Measurements from ENCODE around the gene LAPTM5.

Gene LAPTM5

DNA sequence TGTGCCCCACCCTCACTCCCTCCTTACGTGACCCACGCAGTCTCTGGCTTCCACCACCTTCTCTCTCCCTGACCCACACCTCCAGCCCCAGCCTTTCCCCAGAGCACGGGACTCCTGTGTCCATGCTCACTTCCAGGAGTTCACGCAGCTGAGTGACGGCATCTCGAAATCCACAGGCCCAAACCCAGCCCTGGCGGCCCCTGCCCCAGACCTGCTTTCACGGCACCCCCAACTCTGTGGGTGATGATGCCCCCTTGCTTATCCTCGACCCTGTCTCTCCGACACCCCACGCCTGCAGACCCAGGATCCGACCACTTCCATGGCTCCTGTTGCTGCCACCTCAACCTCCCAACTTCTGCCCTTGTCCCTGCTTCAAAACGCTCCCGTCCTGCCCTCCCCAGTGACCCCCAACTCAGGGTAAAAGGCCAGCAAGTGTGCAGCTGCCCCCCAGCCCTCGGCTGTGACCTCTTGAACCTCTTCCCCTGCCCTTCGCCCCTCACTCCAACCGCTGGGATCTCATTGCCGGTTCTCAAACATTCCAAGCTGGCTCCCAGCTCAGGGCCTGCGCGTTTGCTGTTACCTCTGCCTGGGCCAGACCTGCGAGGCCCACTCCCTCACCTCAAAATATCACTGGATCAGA lies 30.4 kb upstream of the LAPTM5 start:
- no peak overlapping the region for H3K9ac ChIP-seq (ENCODE audit: low read length)
- H2AFZ ChIP-seq (ENCODE audit: low read length): no peak overlapping the region
- no peaks in the 10 kb centered on the region for H4K20me1 ChIP-seq (ENCODE audit: insufficient read depth, low read length)
- TF ChIP-seq, protein P1, sequence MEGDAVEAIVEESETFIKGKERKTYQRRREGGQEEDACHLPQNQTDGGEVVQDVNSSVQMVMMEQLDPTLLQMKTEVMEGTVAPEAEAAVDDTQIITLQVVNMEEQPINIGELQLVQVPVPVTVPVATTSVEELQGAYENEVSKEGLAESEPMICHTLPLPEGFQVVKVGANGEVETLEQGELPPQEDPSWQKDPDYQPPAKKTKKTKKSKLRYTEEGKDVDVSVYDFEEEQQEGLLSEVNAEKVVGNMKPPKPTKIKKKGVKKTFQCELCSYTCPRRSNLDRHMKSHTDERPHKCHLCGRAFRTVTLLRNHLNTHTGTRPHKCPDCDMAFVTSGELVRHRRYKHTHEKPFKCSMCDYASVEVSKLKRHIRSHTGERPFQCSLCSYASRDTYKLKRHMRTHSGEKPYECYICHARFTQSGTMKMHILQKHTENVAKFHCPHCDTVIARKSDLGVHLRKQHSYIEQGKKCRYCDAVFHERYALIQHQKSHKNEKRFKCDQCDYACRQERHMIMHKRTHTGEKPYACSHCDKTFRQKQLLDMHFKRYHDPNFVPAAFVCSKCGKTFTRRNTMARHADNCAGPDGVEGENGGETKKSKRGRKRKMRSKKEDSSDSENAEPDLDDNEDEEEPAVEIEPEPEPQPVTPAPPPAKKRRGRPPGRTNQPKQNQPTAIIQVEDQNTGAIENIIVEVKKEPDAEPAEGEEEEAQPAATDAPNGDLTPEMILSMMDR (IDR thresholded peaks at IDR 0.05; ENCODE audit: low read length): no peak
- TF ChIP-seq EZH2 (optimal IDR thresholded peaks at IDR 0.05; ENCODE audit: low read depth, low read length): no peak
- no peak for TF ChIP-seq EZH2phosphoT487 (IDR thresholded peaks at IDR 0.05; ENCODE audit: low read length)
- peaks cover 43% of the 10 kb centered on the region for H3K27me3 ChIP-seq (replicated peaks; ENCODE audit: insufficient read depth, low read length)
- no peaks in the 10 kb centered on the region for H3K9me3 ChIP-seq (replicated peaks; ENCODE audit: insufficient read depth, low read length)
- no peaks in the 10 kb centered on the region for H3K79me2 ChIP-seq (ENCODE audit: low read length)
- no peak overlapping the region for H3K4me2 ChIP-seq (ENCODE audit: low read depth, low read length)
- DNase-seq: no peak
- H3F3A ChIP-seq (ENCODE audit: insufficient read depth, low read length): 0 out of 2 replicates have a peak, but pooled peaks cover 4% of the 10 kb centered on the region
- H3K4me3 ChIP-seq (ENCODE audit: low read length): no peak overlapping the region
- peaks cover 9% of the 10 kb centered on the region for H3K4me1 ChIP-seq (ENCODE audit: low read length)
- H3K36me3 ChIP-seq (replicated peaks; ENCODE audit: insufficient read depth, low read length): no peaks in the 10 kb centered on the region
- H3K27ac ChIP-seq (ENCODE audit: low read length): no peak overlapping the region
- H3K9me2 ChIP-seq (replicated peaks; ENCODE audit: insufficient read depth, low read length): no peaks in the 10 kb centered on the region

DNA sequence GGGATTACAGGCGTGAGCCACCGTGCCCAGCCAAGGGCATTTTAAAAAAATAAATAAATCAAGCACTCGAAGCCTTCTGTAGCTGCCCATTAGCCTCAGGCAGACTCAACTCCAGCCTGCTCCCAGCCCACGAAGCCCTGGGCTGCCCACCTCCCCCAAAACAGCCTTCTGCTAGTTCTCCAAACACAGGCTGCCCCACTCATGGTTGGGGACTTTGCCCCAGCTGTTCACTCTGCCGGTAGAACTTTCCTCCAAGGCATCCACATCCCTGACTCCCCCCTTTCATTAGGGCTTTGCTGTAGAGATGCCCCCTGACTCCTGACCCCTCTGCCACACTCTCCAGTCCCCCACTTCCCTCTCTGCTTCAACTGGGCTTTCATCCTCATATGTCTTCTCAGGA lies 29.7 kb upstream of the LAPTM5 start:
- no peaks in the 10 kb centered on the region for H3K9me3 ChIP-seq (replicated peaks; ENCODE audit: insufficient read depth, low read length)
- H3K36me3 ChIP-seq (replicated peaks; ENCODE audit: insufficient read depth, low read length): no peaks in the 10 kb centered on the region
- no peak overlapping the region for H2AFZ ChIP-seq (ENCODE audit: low read length)
- H3K27ac ChIP-seq (ENCODE audit: low read length): no peak overlapping the region
- TF ChIP-seq EZH2phosphoT487 (IDR thresholded peaks at IDR 0.05; ENCODE audit: low read length) (no peak), EZH2 (optimal IDR thresholded peaks at IDR 0.05; ENCODE audit: low read depth, low read length) (no peak)
- TF ChIP-seq, protein P1 (IDR thresholded peaks at IDR 0.05; ENCODE audit: low read length): no peak
- no peaks in the 10 kb centered on the region for H3K79me2 ChIP-seq (ENCODE audit: low read length)
- DNase-seq: no peak
- H3K27me3 ChIP-seq (replicated peaks; ENCODE audit: insufficient read depth, low read length): peaks cover 41% of the 10 kb centered on the region
- H3F3A ChIP-seq (ENCODE audit: insufficient read depth, low read length): 0 out of 2 replicates have a peak, but pooled peaks cover 4% of the 10 kb centered on the region
- no peak overlapping the region for H3K4me3 ChIP-seq (ENCODE audit: low read length)
- no peak overlapping the region for H3K9ac ChIP-seq (ENCODE audit: low read length)
- H3K4me1 ChIP-seq (ENCODE audit: low read length): peaks cover 14% of the 10 kb centered on the region
- no peaks in the 10 kb centered on the region for H3K9me2 ChIP-seq (replicated peaks; ENCODE audit: insufficient read depth, low read length)
- H4K20me1 ChIP-seq (ENCODE audit: insufficient read depth, low read length): no peaks in the 10 kb centered on the region
- H3K4me2 ChIP-seq (ENCODE audit: low read depth, low read length): no peak overlapping the region

DNA sequence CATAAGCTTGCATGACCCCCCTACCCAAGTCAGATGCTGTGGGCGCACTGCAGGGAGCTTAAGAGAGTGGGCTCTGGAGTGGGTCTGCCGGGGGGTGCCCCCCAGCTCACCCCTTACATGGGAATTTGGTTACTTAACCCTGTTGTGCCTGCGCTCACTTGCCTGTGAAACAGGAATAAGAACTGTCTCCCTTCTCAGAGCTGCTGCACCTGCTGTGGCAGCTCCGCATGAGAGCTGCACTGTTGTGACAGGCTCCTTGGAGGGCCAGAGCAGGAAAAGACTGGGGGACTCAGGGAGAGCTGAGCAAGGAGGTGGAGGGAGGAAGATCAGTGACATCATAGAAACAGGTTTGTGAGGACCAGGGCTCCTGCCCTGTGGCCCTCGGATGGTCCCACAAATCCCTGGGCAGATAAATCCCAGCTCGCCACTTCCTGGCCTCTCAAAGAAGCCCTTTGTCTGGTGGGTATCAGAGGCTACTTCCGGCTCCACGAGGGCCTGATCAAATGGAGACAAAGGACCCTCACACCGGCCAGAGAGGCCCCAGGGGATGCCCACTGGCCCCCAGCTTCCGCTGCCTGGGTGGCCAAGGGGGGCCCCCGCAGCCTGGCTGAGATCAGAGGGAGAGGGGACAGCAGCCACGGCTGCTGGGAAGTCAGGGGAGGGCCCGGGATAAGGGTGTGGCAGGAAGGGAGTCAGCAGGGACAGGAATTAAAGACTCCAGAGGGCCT lies 28.9 kb upstream of the LAPTM5 start:
- no peak for DNase-seq
- no peaks in the 10 kb centered on the region for H3K79me2 ChIP-seq (ENCODE audit: low read length)
- H3K9ac ChIP-seq (ENCODE audit: low read length): no peak overlapping the region
- no peaks in the 10 kb centered on the region for H3K9me2 ChIP-seq (replicated peaks; ENCODE audit: insufficient read depth, low read length)
- no peaks in the 10 kb centered on the region for H3K36me3 ChIP-seq (replicated peaks; ENCODE audit: insufficient read depth, low read length)
- no peak overlapping the region for H3K4me3 ChIP-seq (ENCODE audit: low read length)
- no peaks in the 10 kb centered on the region for H4K20me1 ChIP-seq (ENCODE audit: insufficient read depth, low read length)
- H3K4me1 ChIP-seq (ENCODE audit: low read length): peaks cover 14% of the 10 kb centered on the region
- H2AFZ ChIP-seq (ENCODE audit: low read length): no peak overlapping the region
- H3K27ac ChIP-seq (ENCODE audit: low read length): no peak overlapping the region
- H3K27me3 ChIP-seq (replicated peaks; ENCODE audit: insufficient read depth, low read length): peaks cover 33% of the 10 kb centered on the region
- 0 out of 2 replicates have a peak, but pooled peaks cover 4% of the 10 kb centered on the region for H3F3A ChIP-seq (ENCODE audit: insufficient read depth, low read length)
- no peak for TF ChIP-seq EZH2 (optimal IDR thresholded peaks at IDR 0.05; ENCODE audit: low read depth, low read length)
- TF ChIP-seq, protein P1 (IDR thresholded peaks at IDR 0.05; ENCODE audit: low read length): no peak
- no peak for TF ChIP-seq EZH2phosphoT487 (IDR thresholded peaks at IDR 0.05; ENCODE audit: low read length)
- no peaks in the 10 kb centered on the region for H3K9me3 ChIP-seq (replicated peaks; ENCODE audit: insufficient read depth, low read length)
- no peak overlapping the region for H3K4me2 ChIP-seq (ENCODE audit: low read depth, low read length)

All from MM.1S (cell line).